NCI-H187 (cell line): ENCODE data around the gene RNASE8.
A peak's percentile ranks its signal among the peaks of the same experiment; 100 is the strongest.

Source experiments
- DNase-seq, 2 experiments: peaks; one replicate each; lab custom pipeline; 2025; lab: John Stamatoyannopoulos, UW

Gene RNASE8

GRCh38 chr14:21053184-21054122 lies 4.2 kb upstream of the RNASE8 start:
- DNase-seq: no peak

DNA sequence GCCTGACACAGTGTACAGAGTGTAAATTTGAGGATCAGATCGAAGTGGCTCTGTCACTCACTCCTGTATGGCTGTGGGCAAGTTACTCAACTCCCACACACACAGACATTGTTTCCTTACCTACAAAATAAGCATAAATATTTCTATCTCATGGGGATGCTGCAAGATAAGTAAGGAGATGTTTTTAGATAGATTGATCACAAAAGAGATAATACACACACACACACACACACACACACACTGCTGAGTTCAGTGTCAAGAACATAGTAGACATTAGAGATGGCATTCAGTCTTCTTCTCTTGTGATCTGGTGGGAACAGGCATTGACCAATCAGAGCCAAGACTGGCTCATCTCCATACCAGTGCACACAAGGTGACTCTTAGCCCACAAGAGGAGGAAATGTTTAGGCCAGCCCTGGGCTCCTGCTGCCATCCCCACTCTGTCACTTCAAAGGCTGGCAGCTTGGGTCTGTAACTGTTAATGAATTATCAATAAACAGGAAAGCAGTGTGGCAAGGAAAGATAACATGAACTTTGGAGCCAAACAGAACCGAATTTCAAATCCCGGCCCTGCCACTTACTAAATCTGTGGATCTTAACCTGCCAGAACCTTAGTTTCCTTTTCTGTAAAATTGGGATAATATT lies 3.4 kb upstream of the RNASE8 start:
- DNase-seq: no peak

GRCh38 chr14:21054768-21055145 lies 2.9 kb upstream of the RNASE8 start:
- no peak for DNase-seq

DNA sequence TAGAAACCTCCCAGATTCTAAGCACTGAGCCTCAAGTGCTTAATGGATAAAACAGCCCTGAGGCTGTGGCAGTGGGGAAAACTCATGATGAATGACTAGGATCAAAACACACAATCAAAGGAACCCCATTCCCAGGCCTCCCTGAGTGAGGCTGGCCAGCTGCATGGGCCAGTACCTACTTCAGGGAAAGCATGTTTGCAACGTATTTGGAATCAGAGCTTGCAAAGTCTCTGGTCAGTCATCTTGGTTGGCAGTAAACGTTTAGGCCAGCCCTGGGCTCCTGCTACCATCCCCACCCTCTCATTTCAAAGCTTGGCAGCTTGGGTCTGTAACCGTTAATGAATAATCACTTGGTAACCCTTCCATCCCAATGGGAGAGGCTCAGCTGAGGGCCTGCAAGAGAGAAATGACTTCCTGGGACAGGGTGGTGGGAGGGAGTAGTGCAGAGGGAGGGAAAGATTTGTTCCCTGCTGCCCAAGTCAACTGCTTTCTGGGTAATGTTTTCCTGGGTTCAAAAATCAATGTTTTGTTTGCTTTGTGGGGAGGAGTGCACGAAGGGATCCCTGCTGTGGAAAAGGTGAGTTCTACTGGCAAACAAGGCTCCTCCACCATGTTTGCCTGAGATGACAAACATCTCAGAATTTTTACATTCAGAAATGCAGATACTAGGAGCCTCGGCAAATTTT lies 2.0 kb upstream of the RNASE8 start:
- DNase-seq: no peak

DNA sequence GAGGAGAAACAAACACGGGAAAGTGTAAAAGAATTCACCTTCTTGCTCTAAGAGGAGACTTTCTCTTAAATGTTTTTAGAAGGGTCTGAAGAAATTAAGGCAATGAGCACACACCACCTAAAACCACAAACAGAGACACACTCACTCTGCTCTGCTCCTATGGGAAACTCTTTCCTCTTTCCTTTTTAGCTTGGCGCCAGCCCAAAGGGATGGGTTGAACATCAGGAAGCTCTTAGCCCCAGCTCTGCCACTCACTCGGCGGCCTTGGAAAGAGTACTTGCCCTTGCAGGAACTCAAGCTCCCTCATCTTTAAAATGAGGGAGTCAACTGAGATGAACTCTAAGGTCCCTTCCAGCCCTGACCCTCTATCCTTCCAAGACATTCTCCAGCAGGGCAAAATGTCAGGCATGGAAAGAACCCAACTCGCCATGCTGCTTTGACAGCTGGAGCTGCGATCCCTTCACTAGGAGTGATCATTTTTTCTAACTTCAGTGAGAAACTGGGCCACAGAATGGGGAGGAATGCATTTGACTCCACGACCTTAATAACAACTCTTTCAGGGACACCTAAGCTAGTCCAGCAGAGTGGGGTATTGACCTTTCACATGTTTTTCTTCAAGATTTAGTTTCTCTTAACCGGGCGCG lies 980 bp upstream of the RNASE8 start:
- no peak for DNase-seq

GRCh38 chr14:21058903-21059302 lies 1.3 kb downstream of the RNASE8 start:
- DNase-seq: no peak

DNA sequence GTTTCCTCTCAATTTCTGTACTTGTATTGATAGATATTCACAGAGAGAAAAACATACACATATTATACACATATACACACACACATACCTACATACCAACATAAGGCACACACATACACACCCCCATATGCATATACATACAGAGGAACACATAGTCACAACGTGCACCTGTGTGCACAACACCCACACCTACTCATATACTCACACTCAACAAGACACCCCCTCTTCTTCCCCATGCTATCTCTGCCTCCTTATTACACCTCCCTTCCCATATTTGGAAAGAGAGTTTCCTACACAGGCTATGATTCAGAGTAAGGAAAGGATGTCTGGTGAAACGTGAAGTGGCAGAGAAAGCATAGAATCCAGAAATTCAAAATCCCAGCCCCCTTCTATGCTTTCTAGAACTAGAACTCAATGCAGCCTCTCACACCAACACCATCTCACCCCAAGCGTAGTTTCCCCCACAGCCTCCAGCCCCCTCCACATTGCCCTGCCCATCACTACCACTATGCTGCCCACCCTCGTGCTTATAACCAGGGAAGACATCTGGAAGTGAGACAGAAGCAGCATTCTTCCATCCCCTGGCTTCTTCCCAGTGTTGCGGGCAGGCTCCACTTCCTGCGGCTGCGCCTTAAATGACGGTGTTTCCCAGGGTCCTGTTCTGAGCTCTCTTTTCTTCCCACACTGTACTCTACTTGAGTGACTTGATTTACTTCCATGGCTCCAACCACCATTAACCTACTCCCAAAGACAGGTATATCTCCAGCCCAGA lies 2.4 kb downstream of the RNASE8 start:
- DNase-seq: no peak

DNA sequence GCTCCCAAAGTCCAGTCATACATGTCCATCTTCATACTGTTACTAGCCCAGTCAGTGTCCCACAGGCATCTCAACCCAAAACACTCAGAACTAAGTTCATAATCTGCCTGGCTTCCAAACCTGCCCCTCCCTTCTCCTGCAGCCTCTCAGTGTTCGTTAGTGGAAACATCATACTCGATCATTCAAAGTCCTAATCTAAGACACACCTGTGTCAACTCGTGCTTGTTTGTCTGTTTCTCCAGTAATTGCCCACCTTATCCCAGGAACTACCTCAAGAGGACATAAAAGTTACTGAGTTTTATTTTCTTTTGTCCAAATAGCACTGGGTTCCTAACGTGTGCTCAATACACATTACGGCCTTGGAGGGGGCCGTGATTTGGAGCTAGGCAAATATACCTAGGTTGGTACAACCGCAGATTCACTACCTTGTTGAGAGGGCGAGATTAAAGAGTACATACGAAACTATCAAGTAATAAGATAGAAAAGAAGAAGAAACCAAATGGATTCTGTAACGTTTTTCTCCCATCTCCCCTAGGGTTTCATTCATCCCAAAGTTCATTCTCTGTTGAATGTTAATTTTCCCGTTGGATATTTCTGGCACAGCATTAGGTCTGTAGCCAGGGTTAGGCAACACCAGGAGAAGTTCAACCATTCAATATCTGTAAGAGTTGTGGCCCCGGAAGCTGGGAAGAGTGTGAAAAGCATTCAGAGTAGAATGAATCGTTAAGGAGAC lies 3.2 kb downstream of the RNASE8 start:
- no peak for DNase-seq

- DNase-seq: no peak
Observed at GRCh38 chr14:21061347-21061668, 3.7 kb downstream of the RNASE8 start.

GRCh38 chr14:21063479-21063878 lies 5.9 kb downstream of the RNASE8 start:
- no peak for DNase-seq

DNA sequence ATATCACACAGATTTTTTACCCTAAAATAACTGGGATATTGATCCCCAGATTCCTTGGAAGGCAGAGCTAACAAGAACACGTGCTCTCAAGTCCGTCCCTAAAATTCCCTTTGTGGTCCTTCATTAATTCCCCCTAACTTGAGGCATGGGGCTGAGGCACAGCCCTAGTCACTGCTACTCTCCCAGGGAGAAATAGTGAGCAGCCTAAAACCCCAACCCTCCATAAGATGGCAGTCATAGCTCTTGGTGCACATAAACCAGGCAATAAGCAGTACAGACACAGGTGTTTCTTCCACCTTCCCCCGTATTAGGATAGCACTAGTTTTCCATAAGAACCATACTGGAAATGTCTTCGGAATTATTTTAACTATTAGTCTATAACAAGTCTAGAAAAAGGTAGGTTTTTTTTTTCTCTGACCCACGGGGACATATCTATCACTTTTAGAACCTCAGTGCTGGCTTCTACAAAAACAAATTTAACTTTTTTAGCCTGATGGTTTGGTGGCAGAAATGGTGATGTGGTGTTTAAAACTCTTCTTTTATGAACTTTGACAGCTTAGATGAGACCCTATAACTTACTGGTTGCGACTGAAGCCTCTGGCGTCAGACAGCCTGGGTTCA lies 9.4 kb downstream of the RNASE8 start:
- DNase-seq: no peak

GRCh38 chr14:21068521-21069387 lies 11.1 kb downstream of the RNASE8 start:
- DNase-seq: peak in 1 of 2 experiments; percentile 51

DNA sequence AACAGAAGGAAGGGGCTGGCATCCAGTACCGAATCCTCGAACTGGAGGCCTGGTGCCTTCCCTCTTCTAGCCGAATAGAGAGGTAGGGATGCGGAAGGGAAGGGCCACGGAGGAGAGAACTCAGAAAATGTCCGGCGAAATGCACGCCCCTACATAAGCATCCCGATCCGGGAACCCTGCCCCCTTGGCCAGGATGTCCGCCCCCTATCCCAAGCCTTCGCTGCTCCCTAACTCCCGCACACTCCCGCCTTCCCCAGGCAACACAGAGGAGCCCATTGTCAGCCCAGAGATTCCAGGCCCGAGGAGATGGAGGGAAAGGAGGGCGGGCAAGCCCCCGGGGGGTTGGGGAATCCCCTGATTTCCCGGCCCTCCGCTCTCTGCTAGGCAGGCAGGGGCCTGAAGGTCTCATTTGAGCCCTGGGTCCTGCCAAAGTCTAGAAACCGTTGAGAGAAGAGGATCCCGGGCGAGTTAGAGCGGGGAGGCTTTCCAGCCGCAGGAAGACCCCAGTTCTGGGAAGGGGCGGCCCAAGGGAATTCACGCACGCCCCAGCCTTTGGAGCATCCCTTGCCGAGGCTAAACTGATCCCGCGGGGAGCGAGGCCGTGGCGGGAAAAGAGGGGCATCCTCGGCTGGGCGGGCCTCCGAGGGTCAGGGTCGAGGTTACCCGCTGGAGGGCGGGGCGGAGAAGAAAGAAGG lies 11.9 kb downstream of the RNASE8 start:
- no peak for DNase-seq

DNA sequence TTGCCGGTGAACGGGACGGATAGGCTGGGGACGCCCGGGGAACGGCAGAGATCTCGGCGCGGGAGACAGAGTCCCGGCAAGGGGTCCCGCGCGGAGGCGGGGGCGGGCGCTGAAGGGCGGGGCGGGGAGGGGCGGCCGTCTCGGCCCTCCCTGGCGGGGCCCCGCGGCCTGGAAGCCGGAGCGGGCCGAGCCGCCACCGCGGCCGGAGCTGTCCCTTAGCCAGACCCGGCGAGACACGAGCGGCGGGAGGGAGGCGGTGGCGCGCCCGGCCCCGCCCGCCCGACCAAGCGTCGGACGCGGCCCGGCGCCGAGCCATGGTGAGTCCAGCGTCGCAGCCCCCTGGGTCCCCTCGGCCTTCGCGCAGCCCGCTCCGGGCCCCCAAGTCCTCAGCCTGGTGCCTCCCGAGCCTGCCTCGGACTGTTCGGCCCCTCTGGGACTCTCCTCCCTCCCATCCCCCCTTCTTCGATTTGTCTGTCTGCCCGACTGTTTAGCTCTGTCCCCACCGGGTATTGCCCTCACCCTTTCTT lies 12.5 kb downstream of the RNASE8 start, which contains the start of gene ARHGEF40:
Gene ARHGEF40, plus strand, starts transcription at position 222 of the 527 bp plus-strand sequence. Its CDS starts 93 bp downstream, at position 315.
- DNase-seq: no peak

- DNase-seq: no peak
Observed at GRCh38 chr14:21070610-21071224, 13.1 kb downstream of the RNASE8 start.

- DNase-seq: peak in 1 of 2 experiments; percentile 17
Observed at GRCh38 chr14:21071225-21072030, 13.8 kb downstream of the RNASE8 start.

- no peak for DNase-seq
Observed at GRCh38 chr14:21072031-21072473, 14.4 kb downstream of the RNASE8 start.
